Left lung (tissue), 10 donors: ENCODE results near the gene ZCWPW1. TPM values are rescaled to one million over a fixed set of nuclear protein-coding genes. Genes with fewer than 3 reads are reported as not detected.
A peak's percentile ranks its signal among the peaks of the same experiment; 100 is the strongest.

ENCODE experiments used
- ATAC-seq: fragments of 200-7000 bp; cut with Tn5 transposase; one replicate; pipeline ENCODE4 v1.9.1; 2020; ENCODE audit warnings: moderate library complexity
- DNase-seq, 4 donors: peaks; one replicate each; pipeline ENCODE4 v3.0.0-alpha.2; 2013 to 2020
- H3K27ac ChIP-seq, 2 donors: fragments of 200-600 bp; sonication (generic) in 1 of 2; one replicate each; pipeline versions ENCODE4 v1.5.0 to v1.8.0; 2020 to 2021
- H3K27me3 ChIP-seq, 2 donors: fragments of 200-600 bp; sonication (generic) in 1 of 2; one replicate each; pipeline versions ENCODE4 v1.5.0 to v1.8.0; 2020 to 2021
- H3K36me3 ChIP-seq, 2 donors: fragments of 200-600 bp; sonication (generic) in 1 of 2; one replicate each; pipeline versions ENCODE4 v1.5.0 to v1.8.0; 2020 to 2021
- H3K4me1 ChIP-seq, 2 donors: fragments of 200-600 bp; one replicate each; pipeline ENCODE4 v1.8.0; 2021
- H3K4me3 ChIP-seq, 2 donors: fragments of 200-600 bp; sonication (generic) in 1 of 2; one replicate each; pipeline versions ENCODE4 v1.5.0 to v1.8.0; 2020 to 2021; ENCODE audit warnings: mild to moderate bottlenecking in 1 of 2
- H3K9me3 ChIP-seq, 2 donors: fragments of 200-600 bp; sonication (generic) in 1 of 2; one replicate each; pipeline versions ENCODE4 v1.5.0 to v1.8.0; 2020 to 2021
- intact Hi-C, 2 donors: fragments of 100-400 bp; cut with DNase I; formaldehyde crosslinking; loops; one replicate each; pipeline versions ENCODE4 v1.11.2 to v1.14.2; 2022
- polyA plus RNA-seq, 6 donors: library from polyadenylated mRNA; unstranded; fragments of 120-200 nt; gene quantifications; one replicate each; pipeline ENCODE4 v1.2.1, GENCODE V29; 2013; ENCODE audit not compliant: insufficient read length in 6 of 6
- total RNA-seq, 2 donors: library from RNA; stranded (reverse); fragmentation: NEBNext Ultra II Directional; extraction: Animal tissue kit (Norgen Biotek cat#: 25700); gene quantifications; one replicate each; pipeline ENCODE4 v1.2.1, GENCODE V29; 2021
- TF ChIP-seq, protein P1 (sequence below), 2 donors: fragments of 200-600 bp; sonication (generic) in 1 of 2; IDR thresholded peaks; one replicate each; pipeline versions ENCODE4 v1.5.0 to v1.8.0; 2021; ENCODE audit warnings: antibody characterized with exemption in 2 of 2
- donor health status: DM: no; HTN: yes; CAD: no.
- donor health status: DM: no; HTN: no; CAD: no.

The ZCWPW1 gene
- total and polyA plus RNA-seq, 8 donors = 2.9 to 9.8 (median 8.6) TPM

DNA sequence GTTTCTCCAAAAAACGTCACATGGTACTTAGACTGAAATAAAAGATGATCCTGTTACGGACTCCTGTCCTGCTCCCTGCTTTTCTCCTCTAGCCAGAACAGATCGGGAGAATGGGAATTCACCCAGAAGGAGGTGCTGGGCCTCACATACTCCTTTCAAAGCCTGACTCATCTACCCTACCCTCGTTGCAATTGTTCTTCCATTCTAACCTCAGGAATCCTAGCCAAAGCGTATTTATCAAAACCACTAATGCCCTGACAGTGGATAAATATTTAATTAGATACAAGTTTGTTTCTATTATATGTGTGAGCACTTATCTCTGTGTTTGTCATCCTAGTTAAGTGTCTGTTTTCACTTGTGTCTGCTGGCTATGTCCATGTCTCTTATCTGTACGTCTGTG, 21.7 kb downstream of the ZCWPW1 start:
- no peak for ATAC-seq
- intact Hi-C loops = no loop called here

DNA sequence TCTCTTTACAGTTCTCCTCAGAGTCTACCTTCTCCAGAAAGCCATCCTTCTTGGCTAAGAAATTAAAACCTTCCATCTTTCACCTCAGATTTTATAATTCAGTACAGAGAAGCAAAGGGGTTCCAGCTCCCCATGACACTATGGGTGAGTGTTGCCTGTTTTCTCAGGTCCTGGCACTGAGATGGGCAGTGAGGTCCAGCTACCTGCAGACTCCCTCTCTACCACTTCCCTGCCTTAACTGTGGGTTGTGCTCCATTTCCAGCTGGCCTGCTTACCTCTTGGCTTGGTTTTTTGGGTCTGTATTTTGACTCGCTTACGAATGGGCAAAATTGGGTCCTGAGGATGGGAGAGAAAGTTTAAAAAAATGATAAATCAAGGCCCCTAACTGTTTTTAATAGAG, 26.3 kb downstream of the ZCWPW1 start:
- ATAC-seq = no peak
- H3K4me3 ChIP-seq = no peak overlapping the region
- H3K36me3 ChIP-seq = peaks cover 0 to 24% of the 10 kb centered on the region in 2 donors
- no peak overlapping the region for H3K27ac ChIP-seq
- TF ChIP-seq, protein P1, sequence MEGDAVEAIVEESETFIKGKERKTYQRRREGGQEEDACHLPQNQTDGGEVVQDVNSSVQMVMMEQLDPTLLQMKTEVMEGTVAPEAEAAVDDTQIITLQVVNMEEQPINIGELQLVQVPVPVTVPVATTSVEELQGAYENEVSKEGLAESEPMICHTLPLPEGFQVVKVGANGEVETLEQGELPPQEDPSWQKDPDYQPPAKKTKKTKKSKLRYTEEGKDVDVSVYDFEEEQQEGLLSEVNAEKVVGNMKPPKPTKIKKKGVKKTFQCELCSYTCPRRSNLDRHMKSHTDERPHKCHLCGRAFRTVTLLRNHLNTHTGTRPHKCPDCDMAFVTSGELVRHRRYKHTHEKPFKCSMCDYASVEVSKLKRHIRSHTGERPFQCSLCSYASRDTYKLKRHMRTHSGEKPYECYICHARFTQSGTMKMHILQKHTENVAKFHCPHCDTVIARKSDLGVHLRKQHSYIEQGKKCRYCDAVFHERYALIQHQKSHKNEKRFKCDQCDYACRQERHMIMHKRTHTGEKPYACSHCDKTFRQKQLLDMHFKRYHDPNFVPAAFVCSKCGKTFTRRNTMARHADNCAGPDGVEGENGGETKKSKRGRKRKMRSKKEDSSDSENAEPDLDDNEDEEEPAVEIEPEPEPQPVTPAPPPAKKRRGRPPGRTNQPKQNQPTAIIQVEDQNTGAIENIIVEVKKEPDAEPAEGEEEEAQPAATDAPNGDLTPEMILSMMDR (IDR thresholded peaks at IDR 0.05) = no peak
- H3K9me3 ChIP-seq = no peaks in the 10 kb centered on the region
- DNase-seq = no peak
- H3K27me3 ChIP-seq = no peaks in the 10 kb centered on the region
- peaks cover 0 to 10% of the 10 kb centered on the region in 2 donors for H3K4me1 ChIP-seq
- intact Hi-C loops = no loop called here

More for the DNA sequence above, 21.7 kb downstream of the ZCWPW1 start:
- H3K27me3 ChIP-seq = no peaks in the 10 kb centered on the region
- H3K4me3 ChIP-seq = no peak overlapping the region
- H3K4me1 ChIP-seq = no peaks in the 10 kb centered on the region
- peaks cover 0 to 11% of the 10 kb centered on the region in 2 donors for H3K36me3 ChIP-seq
- no peak overlapping the region for H3K27ac ChIP-seq
- no peaks in the 10 kb centered on the region for H3K9me3 ChIP-seq
- no peak for DNase-seq
- TF ChIP-seq, protein P1 (IDR thresholded peaks at IDR 0.05) = no peak

DNA sequence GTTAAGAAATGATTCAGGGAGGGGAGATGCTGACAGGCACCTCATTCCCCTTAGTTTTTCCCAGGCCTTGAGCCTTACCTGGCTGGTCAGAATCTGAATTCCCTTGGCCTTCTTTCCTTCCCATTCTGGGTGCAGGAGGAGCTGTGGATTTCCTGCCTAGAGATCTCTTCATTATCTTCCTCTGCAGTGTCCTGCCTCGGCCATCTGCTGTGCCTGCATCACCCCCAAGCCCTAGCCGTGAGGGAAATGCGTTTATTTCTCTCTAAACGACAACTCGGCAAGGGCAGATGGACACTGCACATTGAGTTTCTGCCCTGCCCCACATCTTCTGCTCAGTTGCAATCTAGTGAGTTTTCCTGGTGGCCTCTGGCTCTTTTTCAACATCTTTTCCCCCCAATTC, 26.7 kb downstream of the ZCWPW1 start:
- Histone ChIP-seq H3K4me1 (peaks cover 0 to 14% of the 10 kb centered on the region in 2 donors), H3K4me3 (no peak overlapping the region), H3K36me3 (peaks cover 0 to 24% of the 10 kb centered on the region in 2 donors), H3K27me3 (no peaks in the 10 kb centered on the region), H3K27ac (no peak overlapping the region), H3K9me3 (no peaks in the 10 kb centered on the region)
- no peak for ATAC-seq
- intact Hi-C loops = no loop called here
- TF ChIP-seq, protein P1 (IDR thresholded peaks at IDR 0.05) = no peak
- DNase-seq = no peak

DNA sequence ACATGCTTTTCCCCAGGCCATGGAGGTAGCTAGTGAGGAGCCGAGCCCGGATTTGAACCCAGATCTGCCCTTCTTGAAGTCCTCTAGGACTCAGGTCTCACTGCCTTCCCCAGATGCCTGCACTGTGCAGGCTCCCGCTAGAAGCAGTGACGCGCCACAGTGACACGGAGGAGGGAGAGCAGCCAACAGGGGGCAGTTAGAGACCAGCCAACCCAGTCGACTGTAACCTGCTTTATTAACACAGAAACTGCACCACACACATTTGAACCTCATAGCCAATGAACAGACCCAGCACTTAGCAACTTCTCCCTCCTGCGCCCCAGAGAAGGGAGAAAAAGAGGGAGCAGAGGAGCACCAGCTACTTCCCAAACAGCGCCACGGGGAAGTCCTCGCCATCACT, 27.8 kb downstream of the ZCWPW1 start:
- Histone ChIP-seq H3K4me3 (no peak overlapping the region), H3K36me3 (peaks cover 0 to 24% of the 10 kb centered on the region in 2 donors), H3K27me3 (no peaks in the 10 kb centered on the region), H3K9me3 (no peaks in the 10 kb centered on the region), H3K4me1 (peaks cover 0 to 24% of the 10 kb centered on the region in 2 donors), H3K27ac (no peak overlapping the region)
- intact Hi-C loops = no loop called here
- TF ChIP-seq, protein P1 (IDR thresholded peaks at IDR 0.05) = no peak
- peak in 2 of 4 donors; percentile 1 to 26 for DNase-seq
- ATAC-seq = peak; percentile 29

DNA sequence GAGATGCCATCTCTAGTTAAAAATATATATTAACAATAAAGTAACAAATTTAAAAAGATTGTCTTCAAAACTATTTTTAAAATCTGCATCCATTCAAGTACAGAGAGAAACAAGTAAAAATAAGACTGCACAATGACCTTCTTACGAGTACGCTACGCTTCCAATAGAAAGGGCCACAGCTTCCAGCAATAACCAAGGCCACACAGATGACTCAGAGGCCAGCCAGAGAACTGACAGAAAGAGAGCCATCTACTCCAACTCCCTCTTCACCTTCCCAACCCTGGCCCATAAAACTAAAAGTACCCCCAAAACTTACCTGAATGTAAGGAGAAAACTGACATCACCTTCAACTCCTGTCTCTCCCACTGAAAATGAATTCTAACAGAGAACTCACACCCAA, 28.5 kb downstream of the ZCWPW1 start:
- Histone ChIP-seq H3K9me3 (no peaks in the 10 kb centered on the region), H3K27me3 (no peaks in the 10 kb centered on the region), H3K27ac (no peak overlapping the region), H3K4me1 (peaks cover 0 to 24% of the 10 kb centered on the region in 2 donors), H3K36me3 (peaks cover 0 to 24% of the 10 kb centered on the region in 2 donors), H3K4me3 (no peak overlapping the region)
- ATAC-seq = no peak
- DNase-seq = no peak
- intact Hi-C loops = no loop called here
- TF ChIP-seq, protein P1 (IDR thresholded peaks at IDR 0.05) = no peak
